ENCODE results near the gene MEGF6. TPM values are rescaled to one million over a fixed set of nuclear protein-coding genes. Genes with fewer than 3 reads are reported as not detected.

The MEGF6 gene
- total and polyA plus RNA-seq, 4 donors, result 17.7 to 54.2 (median 48.2) TPM

DNA sequence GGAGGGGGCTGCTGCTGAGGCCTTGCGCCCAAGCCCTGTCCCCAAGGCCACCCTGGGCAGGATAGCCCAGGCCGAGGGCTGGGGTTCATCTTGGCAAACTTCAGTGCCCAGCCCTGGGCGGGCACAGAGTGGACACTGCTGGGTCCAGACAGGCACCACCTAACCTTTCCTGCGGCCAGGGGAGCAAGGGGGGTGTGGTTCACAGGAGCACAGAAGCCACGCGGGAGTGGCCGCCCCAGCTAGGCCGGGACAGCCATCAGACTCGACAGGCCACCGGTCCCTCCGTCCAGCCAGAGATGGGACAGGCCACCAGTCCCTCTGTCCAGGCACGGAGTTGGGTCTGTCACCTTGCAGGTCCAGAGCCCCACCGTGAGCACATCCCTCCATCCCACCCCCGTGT is 127.9 kb downstream of the MEGF6 start:
- TF ChIP-seq, protein P1, sequence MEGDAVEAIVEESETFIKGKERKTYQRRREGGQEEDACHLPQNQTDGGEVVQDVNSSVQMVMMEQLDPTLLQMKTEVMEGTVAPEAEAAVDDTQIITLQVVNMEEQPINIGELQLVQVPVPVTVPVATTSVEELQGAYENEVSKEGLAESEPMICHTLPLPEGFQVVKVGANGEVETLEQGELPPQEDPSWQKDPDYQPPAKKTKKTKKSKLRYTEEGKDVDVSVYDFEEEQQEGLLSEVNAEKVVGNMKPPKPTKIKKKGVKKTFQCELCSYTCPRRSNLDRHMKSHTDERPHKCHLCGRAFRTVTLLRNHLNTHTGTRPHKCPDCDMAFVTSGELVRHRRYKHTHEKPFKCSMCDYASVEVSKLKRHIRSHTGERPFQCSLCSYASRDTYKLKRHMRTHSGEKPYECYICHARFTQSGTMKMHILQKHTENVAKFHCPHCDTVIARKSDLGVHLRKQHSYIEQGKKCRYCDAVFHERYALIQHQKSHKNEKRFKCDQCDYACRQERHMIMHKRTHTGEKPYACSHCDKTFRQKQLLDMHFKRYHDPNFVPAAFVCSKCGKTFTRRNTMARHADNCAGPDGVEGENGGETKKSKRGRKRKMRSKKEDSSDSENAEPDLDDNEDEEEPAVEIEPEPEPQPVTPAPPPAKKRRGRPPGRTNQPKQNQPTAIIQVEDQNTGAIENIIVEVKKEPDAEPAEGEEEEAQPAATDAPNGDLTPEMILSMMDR (IDR thresholded peaks at IDR 0.05; ENCODE audit: control extremely low read depth, extremely low read depth), result no peak
- WGBS, 2 donors, result 73 to 79% methylated on average over 13 to 14 of the region's 14 CpGs
- Histone ChIP-seq H3K27me3 (ENCODE audit: control insufficient read depth in 3 of 3, insufficient read depth in 3 of 3, low read length in 2 of 3) (no peaks in the 10 kb centered on the region), H3K27ac (ENCODE audit: low read depth in 1 of 2, low read length in 1 of 2) (no peak overlapping the region), H3K9me3 (ENCODE audit: control insufficient read depth in 4 of 4, insufficient read depth in 3 of 4, low read length in 3 of 4) (peaks cover 0 to 3% (median 0%) of the 10 kb centered on the region in 4 donors), H3K4me1 (ENCODE audit: control insufficient read depth in 5 of 5, insufficient read depth in 5 of 5, low read length in 5 of 5) (no peaks in the 10 kb centered on the region), H3K36me3 (ENCODE audit: control insufficient read depth in 4 of 4, insufficient read depth in 4 of 4, low read length in 4 of 4) (peaks cover 0 to 5% (median under 1%) of the 10 kb centered on the region in 4 donors), H3K9ac (ENCODE audit: insufficient read depth in 1 of 2, low read length in 2 of 2) (no peak overlapping the region), H3K4me3 (no peak overlapping the region)
- DNase-seq (no peak), ATAC-seq (ENCODE audit: insufficient read depth, low FRiP score) (no peak)

- no peak for DNase-seq
- Histone ChIP-seq H3K9me3 (ENCODE audit: control insufficient read depth in 4 of 4, insufficient read depth in 3 of 4, low read length in 3 of 4) (no peaks in the 10 kb centered on the region), H3K4me1 (ENCODE audit: control insufficient read depth in 5 of 5, insufficient read depth in 5 of 5, low read length in 5 of 5) (no peaks in the 10 kb centered on the region), H3K27ac (ENCODE audit: low read depth in 1 of 2, low read length in 1 of 2) (no peak overlapping the region), H3K4me3 (no peak overlapping the region), H3K27me3 (ENCODE audit: control insufficient read depth in 3 of 3, insufficient read depth in 3 of 3, low read length in 2 of 3) (no peaks in the 10 kb centered on the region), H3K9ac (ENCODE audit: insufficient read depth in 1 of 2, low read length in 2 of 2) (no peak overlapping the region), H3K36me3 (ENCODE audit: control insufficient read depth in 4 of 4, insufficient read depth in 4 of 4, low read length in 4 of 4) (no peaks in the 10 kb centered on the region)
- WGBS, 2 donors, result 38 to 49% methylated on average over 18 of the region's 18 CpGs
- TF ChIP-seq, protein P1 (IDR thresholded peaks at IDR 0.05; ENCODE audit: control extremely low read depth, extremely low read depth), result no peak
- no peak for ATAC-seq (ENCODE audit: insufficient read depth, low FRiP score)
Measured at GRCh38 chr1:3482378-3482849, 128.9 kb downstream of the MEGF6 start.

- H3K27me3 ChIP-seq (ENCODE audit: control insufficient read depth in 3 of 3, insufficient read depth in 3 of 3, low read length in 2 of 3), result no peaks in the 10 kb centered on the region
- H3K4me3 ChIP-seq, result no peak overlapping the region
- H3K9me3 ChIP-seq (ENCODE audit: control insufficient read depth in 4 of 4, insufficient read depth in 3 of 4, low read length in 3 of 4), result no peaks in the 10 kb centered on the region
- H3K4me1 ChIP-seq (ENCODE audit: control insufficient read depth in 5 of 5, insufficient read depth in 5 of 5, low read length in 5 of 5), result no peaks in the 10 kb centered on the region
- DNase-seq, result no peak
- no peaks in the 10 kb centered on the region for H3K36me3 ChIP-seq (ENCODE audit: control insufficient read depth in 4 of 4, insufficient read depth in 4 of 4, low read length in 4 of 4)
- ATAC-seq (ENCODE audit: insufficient read depth, low FRiP score), result no peak
- no peak overlapping the region for H3K27ac ChIP-seq (ENCODE audit: low read depth in 1 of 2, low read length in 1 of 2)
- no peak overlapping the region for H3K9ac ChIP-seq (ENCODE audit: insufficient read depth in 1 of 2, low read length in 2 of 2)
- WGBS, 2 donors, result 56 to 67% methylated on average over 20 of the region's 20 CpGs
- TF ChIP-seq, protein P1 (IDR thresholded peaks at IDR 0.05; ENCODE audit: control extremely low read depth, extremely low read depth), result no peak
Measured at GRCh38 chr1:3481836-3482375, 129.4 kb downstream of the MEGF6 start.

GRCh38 chr1:3481046-3481445 is 130.3 kb downstream of the MEGF6 start:
- no peak overlapping the region for H3K27ac ChIP-seq (ENCODE audit: low read depth in 1 of 2, low read length in 1 of 2)

More at GRCh38 chr1:3481046-3481445, 130.3 kb downstream of the MEGF6 start:
- WGBS, 2 donors, result 57 to 59% methylated on average over 15 of the region's 15 CpGs
- no peak overlapping the region for H3K9ac ChIP-seq (ENCODE audit: insufficient read depth in 1 of 2, low read length in 2 of 2)
- ATAC-seq (ENCODE audit: insufficient read depth, low FRiP score), result no peak
- no peak for DNase-seq
- H3K9me3 ChIP-seq (ENCODE audit: control insufficient read depth in 4 of 4, insufficient read depth in 3 of 4, low read length in 3 of 4), result no peaks in the 10 kb centered on the region
- H3K27me3 ChIP-seq (ENCODE audit: control insufficient read depth in 3 of 3, insufficient read depth in 3 of 3, low read length in 2 of 3), result no peaks in the 10 kb centered on the region
- no peaks in the 10 kb centered on the region for H3K36me3 ChIP-seq (ENCODE audit: control insufficient read depth in 4 of 4, insufficient read depth in 4 of 4, low read length in 4 of 4)
- TF ChIP-seq, protein P1 (IDR thresholded peaks at IDR 0.05; ENCODE audit: control extremely low read depth, extremely low read depth), result no peak
- H3K4me3 ChIP-seq, result no peak overlapping the region
- H3K4me1 ChIP-seq (ENCODE audit: control insufficient read depth in 5 of 5, insufficient read depth in 5 of 5, low read length in 5 of 5), result no peaks in the 10 kb centered on the region
